Activated CD8-positive, alpha-beta memory T cell treated with anti-CD3 and anti-CD28 coated beads for 24 hours (primary cell): ENCODE data around the gene CRTAC1.

ENCODE experiments used
- DNase-seq: peaks from one replicate; pipeline ENCODE4 v3.0.0-alpha.2; 2020

Gene CRTAC1, protein sequence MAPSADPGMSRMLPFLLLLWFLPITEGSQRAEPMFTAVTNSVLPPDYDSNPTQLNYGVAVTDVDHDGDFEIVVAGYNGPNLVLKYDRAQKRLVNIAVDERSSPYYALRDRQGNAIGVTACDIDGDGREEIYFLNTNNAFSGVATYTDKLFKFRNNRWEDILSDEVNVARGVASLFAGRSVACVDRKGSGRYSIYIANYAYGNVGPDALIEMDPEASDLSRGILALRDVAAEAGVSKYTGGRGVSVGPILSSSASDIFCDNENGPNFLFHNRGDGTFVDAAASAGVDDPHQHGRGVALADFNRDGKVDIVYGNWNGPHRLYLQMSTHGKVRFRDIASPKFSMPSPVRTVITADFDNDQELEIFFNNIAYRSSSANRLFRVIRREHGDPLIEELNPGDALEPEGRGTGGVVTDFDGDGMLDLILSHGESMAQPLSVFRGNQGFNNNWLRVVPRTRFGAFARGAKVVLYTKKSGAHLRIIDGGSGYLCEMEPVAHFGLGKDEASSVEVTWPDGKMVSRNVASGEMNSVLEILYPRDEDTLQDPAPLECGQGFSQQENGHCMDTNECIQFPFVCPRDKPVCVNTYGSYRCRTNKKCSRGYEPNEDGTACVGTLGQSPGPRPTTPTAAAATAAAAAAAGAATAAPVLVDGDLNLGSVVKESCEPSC

DNA sequence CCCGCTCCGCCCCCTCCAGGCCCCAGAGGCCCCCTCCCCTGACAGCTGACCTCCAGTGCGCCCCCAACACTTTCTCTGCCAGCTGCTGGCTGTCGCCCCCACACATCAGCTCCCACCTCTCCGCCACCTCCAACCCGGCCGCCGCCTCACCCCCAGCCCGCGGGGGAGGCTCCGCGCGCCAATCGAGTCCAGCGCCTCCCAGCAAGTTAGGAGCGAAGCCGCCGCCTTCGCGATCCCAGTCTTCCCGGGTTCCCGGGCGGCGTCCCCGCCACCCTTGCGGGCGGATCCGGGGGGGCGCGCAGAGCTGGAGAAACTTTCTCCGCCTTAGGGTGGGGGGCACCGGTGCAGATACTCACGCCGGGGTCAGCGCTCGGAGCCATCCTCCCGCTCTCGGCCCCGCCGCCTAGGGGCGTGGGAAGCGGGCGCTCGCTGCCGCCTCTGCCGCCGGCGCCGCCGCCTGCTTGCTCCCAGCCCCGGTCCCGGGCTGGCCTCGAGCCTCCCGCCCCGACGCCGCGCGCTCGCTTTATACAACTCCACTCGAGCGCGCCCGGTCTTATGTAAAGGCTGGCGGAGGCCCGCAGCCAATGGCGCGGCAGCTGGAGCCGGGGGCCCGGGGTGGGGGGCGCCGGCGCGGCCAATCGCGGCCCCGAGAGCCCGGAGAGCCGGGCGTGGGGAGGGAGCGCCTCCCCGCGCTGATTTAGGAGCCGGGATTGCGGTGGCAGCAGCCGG is at the start of gene CRTAC1:
Gene CRTAC1 (minus strand): TSS at position 529 of the 729 bp plus-strand sequence. CDS start 149 bp downstream, at position 380.
- DNase-seq, result no peak

GRCh38 chr10:98078774-98079173 is 48.4 kb upstream of the CRTAC1 start:
- DNase-seq, result no peak

GRCh38 chr10:98077223-98077622 is 46.8 kb upstream of the CRTAC1 start:
- DNase-seq, result no peak

DNA sequence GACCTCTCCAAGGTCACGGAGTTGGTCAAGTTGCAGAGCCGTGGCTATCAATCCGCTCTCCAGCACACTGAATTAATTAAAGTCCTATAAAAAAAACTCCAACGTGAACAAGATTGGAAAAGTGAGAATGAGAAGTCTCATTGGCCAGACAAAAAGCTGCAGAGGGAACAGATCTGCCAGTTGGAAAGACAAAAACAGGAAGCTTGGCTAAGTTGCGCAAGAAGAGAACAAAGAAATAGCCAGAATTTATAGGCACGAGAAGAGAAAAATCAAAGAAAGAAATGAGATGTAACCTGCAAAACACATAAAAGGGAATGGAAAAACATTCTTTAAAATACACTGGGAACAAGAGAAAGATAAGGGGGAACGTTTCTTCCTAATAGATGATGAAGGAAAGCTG is 45.7 kb upstream of the CRTAC1 start:
- no peak for DNase-seq

- no peak for DNase-seq
These were observed 44.0 kb upstream of the CRTAC1 start for GRCh38 chr10:98074315-98074911.

DNA sequence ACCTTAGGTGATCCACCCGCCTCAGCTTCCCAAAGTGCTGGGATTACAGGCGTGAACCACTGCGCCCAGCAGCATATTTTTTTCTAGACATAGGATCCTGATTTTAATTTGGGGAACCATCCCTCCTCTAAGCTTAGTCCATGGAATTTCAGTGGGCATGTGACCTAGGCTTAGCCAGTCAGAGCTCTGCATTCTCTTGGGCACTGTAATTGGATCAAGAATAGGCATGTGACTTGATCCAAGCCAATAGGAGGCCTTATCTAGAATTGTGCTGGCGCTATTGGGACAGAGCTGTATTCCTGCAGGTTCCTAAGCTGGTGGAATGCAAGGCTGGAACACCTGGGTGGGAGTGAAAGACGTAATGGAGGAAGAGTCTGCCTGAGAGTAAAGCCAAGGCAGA is 36.7 kb upstream of the CRTAC1 start:
- no peak for DNase-seq

DNA sequence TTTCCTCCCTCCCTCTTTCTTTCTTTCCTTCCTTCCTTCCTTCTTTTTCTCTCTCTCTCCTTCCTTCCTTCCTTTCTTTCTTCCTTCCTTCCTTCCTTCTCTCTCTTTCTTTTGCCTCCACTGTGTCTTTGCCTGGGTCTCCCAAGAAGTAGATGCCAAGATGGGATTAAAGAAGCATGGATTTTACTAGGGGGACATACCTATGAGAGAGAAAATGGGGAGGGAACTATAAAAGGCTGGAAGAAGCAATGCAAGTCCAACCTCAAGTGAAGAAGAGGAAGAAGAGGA is 33.3 kb upstream of the CRTAC1 start:
- DNase-seq, result no peak

- DNase-seq, result no peak
These were observed 32.0 kb upstream of the CRTAC1 start for GRCh38 chr10:98062424-98062823.

GRCh38 chr10:98060079-98060478 is 29.7 kb upstream of the CRTAC1 start:
- no peak for DNase-seq

DNA sequence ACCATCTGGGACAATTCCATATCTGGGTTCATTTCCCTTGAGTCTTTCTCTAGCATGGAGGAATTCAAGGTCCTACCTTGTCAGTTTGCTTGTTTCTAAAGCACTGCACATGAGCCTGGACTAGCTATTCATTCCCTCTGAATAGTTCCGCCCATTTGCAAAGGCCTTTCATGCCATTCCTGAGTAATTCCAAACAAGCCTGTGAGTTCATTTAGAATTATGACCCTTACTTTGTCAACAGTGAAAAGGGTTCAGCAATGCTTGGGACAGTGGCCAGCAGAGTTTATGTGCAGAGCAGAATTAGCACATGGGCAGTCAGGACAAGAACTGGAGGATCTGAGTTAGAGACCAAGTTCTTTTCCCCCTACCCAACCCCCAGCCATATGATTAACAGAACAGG is 27.9 kb upstream of the CRTAC1 start:
- no peak for DNase-seq

DNA sequence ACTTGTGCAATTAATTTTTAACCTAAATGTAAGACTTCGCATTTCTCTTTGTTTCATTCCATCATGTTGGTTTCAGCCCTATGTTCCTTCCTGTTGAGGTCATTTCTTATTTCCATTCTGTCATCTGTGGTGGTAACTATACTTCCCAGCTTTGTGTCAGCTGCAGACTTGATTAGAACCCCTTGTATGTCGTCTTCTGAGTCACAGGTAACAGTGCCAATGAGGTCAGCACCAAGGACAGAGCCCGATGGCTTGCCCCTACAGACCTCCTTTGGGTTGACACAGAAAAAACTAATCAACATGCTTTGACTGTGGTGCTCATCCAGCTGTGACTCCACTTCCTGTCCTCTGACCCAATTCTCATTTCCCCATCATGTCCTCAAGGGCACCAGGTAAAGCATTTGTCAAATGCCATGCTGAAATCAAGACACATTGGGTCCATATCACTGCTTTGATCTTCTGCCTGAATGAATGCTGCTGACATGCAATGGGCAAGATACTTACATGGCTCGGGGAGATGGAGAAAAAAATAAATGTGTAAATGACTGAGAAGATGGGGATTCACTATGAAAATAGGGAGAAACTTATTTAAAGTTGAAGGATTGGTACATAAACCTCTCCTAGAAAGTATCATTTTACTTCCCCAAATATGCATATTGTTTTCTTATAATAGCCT is 25.6 kb upstream of the CRTAC1 start:
- DNase-seq, result no peak

- DNase-seq, result no peak
These were observed 16.8 kb upstream of the CRTAC1 start for GRCh38 chr10:98047009-98047741.

DNA sequence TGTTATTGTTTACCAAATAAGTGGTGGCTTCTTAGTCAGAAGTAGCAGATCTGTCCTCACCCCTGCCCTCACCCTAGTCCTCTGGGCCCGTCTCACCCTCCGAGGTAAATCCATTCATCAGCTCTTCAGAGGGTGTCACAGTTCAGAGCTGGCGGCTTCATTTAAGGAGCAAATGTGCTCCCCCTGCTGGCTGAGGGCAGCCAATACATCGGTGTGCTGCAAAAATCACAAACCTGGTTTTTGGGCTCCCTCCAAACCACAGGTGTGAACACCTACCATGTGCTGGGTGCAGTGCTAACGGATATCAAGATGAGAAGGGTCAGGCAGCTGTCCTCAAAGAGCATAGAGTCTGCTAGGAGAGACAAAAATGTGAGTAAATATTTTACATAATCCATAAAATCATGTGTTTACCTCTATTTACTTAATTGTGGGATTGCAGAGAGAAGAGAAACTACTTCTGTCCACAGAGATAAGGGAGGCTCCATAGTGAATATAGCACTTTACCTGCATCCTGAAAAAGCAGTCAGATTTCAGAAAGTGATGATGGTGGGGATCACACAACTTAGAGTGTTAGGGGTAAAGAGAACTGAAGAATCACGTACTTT is 15.5 kb upstream of the CRTAC1 start:
- DNase-seq, result peak; percentile 75

- DNase-seq, result peak; percentile 73
These were observed 11.1 kb upstream of the CRTAC1 start for GRCh38 chr10:98041352-98042043.

GRCh38 chr10:98039690-98040381 is 9.4 kb upstream of the CRTAC1 start:
- no peak for DNase-seq

- no peak for DNase-seq
These were observed 7.9 kb upstream of the CRTAC1 start for GRCh38 chr10:98038288-98038687.

- no peak for DNase-seq
These were observed 5.2 kb upstream of the CRTAC1 start for GRCh38 chr10:98035599-98035998.

DNA sequence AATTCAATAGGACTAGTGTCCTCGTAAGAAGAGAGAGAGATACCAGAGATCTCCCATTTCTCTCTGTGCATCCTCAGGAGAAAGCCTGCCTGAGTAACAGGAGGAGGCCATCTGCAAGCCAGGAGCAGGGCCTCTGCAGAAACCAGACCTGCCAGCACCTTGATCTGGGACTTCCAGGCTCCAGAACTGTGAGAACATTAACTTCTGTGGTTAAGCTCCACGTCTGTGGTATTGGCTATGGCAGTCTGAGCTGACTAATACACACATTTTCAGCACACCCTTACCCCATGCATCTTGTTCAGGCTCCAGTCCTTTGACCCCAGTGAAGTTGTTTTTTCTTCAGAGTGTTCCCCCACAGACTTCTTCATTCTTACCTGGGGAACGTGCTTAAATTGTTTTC is 3.1 kb upstream of the CRTAC1 start:
- DNase-seq, result no peak

DNA sequence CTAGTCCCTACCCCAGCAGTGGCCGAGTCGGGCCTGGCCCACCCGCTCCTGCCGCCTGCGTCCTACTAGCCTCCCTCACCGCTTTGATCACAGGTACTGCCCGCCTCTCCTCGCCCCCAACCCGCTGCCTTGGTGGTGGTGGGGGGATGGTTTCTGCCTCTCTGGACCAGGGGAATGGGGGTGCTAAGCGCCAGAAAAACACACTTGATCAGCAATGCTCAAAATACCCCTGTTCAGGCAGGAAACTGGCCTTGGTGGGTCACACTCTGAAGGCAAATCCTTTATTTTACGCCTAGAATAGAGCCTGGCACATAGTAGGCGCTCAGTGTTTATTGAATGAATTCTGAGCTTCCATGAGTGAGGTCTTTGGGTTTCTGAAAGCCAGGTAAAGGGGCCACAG is 1.0 kb upstream of the CRTAC1 start:
- no peak for DNase-seq

- DNase-seq, result no peak
These were observed 590 bp upstream of the CRTAC1 start for GRCh38 chr10:98030991-98031431.
